HCT116 (cell line): ENCODE data around the gene CA12.

ENCODE experiments used
- CTCF ChIP-seq, 3 experiments: fragments of 200-600 bp in 1 of 3; sonication (generic) in 1 of 3; IDR thresholded peaks in 2 of 3; conservative IDR thresholded peaks in 1 of 3; 2 replicates each; pipeline ENCODE4 v1.5.1; 2012 to 2017; ENCODE audit warnings: low read depth in 2 of 3, low read length in 2 of 3, antibody characterized with exemption in 1 of 3, borderline replicate concordance in 1 of 3, control low read depth in 1 of 3, mild to moderate bottlenecking in 1 of 3, mixed read lengths in 1 of 3, mixed run types in 1 of 3, moderate library complexity in 1 of 3; ENCODE audit not compliant: insufficient read depth in 1 of 3
- EGR1 ChIP-seq: IDR thresholded peaks from 2 replicates; pipeline ENCODE4 v1.6.1; 2012; ENCODE audit warnings: low read depth
- EZH2phosphoT487 ChIP-seq: fragments of 200-600 bp; IDR thresholded peaks from 2 replicates; pipeline ENCODE4 v1.6.1; 2018; ENCODE audit warnings: antibody characterized with exemption, borderline replicate concordance
- FOSL1 ChIP-seq: IDR thresholded peaks from 2 replicates; pipeline ENCODE4 v1.6.1; 2012; ENCODE audit warnings: low read depth
- MAX ChIP-seq: IDR thresholded peaks from 2 replicates; pipeline ENCODE4 v1.6.1; 2012
- POLR2A ChIP-seq: IDR thresholded peaks from 2 replicates; pipeline ENCODE4 v1.7.0; 2011; ENCODE audit warnings: borderline replicate concordance; ENCODE audit not compliant: insufficient read depth, insufficient read length; ENCODE audit errors: extremely low read depth
- POLR2AphosphoS5 ChIP-seq: IDR thresholded peaks from 2 replicates; pipeline ENCODE4 v1.6.1; 2011; ENCODE audit warnings: mild to moderate bottlenecking, low read depth, low read length, moderate library complexity
- REST ChIP-seq: IDR thresholded peaks from 2 replicates; pipeline ENCODE4 v1.6.1; 2012; ENCODE audit warnings: low read depth
- SP1 ChIP-seq: IDR thresholded peaks from 2 replicates; pipeline ENCODE4 v1.6.1; 2012; ENCODE audit warnings: low read depth
- SRF ChIP-seq: IDR thresholded peaks from 2 replicates; pipeline ENCODE4 v1.6.1; 2012; ENCODE audit warnings: low read depth
- YY1 ChIP-seq: IDR thresholded peaks from 2 replicates; pipeline ENCODE4 v1.6.1; 2011; ENCODE audit warnings: low read length, low read depth, moderate library complexity, mild to moderate bottlenecking; ENCODE audit not compliant: insufficient replicate concordance; ENCODE audit errors: extremely low read depth

DNA sequence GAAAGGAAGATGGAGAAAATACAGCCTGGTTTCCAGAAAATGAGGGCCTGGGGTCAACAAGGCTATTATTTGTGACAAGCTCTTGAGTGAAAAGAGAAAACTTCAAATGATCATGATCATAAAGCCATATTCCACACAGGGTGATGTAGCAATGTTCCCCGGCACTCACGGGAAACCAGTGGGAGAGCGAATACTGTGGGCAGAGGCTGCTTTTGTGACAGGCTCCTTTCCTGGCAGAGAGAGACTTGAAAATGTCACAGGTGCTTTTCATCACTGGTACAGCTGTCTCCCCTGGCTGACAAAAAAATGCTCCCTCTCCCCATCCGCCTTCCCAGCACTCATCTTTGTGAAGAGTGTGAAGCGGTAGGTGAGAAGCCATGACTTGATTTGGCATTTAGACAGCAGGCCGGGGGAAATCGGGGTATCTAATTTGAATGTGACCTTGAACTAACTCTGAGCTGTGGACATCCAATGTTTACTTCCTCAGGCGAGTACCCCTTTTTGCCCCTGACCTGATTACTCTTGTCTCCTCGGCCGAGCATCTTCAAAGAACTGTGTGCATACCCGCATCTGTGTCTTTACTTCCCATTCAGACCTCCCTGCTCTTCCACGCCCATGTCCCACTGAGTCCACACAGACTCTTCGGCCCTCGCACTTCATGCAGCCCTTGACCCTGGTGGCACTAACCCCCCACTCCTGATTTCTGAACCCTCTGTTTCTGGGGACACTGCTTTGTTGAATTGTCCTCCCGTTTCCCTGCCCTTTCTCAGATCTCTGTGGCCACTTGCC, 23.2 kb downstream of the CA12 start:
- TF ChIP-seq YY1 (no peak), POLR2AphosphoS5 (no peak), EGR1 (no peak), MAX (no peak), POLR2A (no peak), CTCF (IDR thresholded peaks at IDR 0.05 in 2 of 3, conservative IDR thresholded peaks at IDR 0.05 in 1 of 3; ENCODE audit: borderline replicate concordance in 1 of 3, insufficient read depth in 1 of 3, low read depth in 2 of 3, low read length in 2 of 3) (no peak), EZH2phosphoT487 (no peak), SP1 (no peak), SRF (no peak), REST (no peak), FOSL1 (no peak)
